Epithelial cell of esophagus (primary cell): ENCODE results near the gene SLITRK3.
"Not testable (repeated sequence)": the region's sequence is repeated elsewhere in the genome, so short reads cannot be mapped to it uniquely, and the experiment has no call there.

Source experiments
- DNase-seq: peaks from one replicate; pipeline ENCODE4 v3.0.0; 2010; ENCODE audit warnings: low read depth
- H3K4me3 ChIP-seq: 2 replicates; pipeline ENCODE4 v1.5.1; 2011; ENCODE audit warnings: mild to moderate bottlenecking, low read length, control low read depth
- TF ChIP-seq, protein P1 (sequence below): IDR thresholded peaks from 2 replicates; pipeline ENCODE4 v1.5.1; 2011; ENCODE audit warnings: low read depth, mild to moderate bottlenecking, low read length, control low read depth, inconsistent platforms; ENCODE audit not compliant: insufficient read depth; ENCODE audit errors: missing control alignments

Gene SLITRK3

GRCh38 chr3:165159760-165160421 is 36.3 kb downstream of the SLITRK3 start:
- no peak overlapping the region for H3K4me3 ChIP-seq
- DNase-seq, result no peak
- TF ChIP-seq, protein P1, sequence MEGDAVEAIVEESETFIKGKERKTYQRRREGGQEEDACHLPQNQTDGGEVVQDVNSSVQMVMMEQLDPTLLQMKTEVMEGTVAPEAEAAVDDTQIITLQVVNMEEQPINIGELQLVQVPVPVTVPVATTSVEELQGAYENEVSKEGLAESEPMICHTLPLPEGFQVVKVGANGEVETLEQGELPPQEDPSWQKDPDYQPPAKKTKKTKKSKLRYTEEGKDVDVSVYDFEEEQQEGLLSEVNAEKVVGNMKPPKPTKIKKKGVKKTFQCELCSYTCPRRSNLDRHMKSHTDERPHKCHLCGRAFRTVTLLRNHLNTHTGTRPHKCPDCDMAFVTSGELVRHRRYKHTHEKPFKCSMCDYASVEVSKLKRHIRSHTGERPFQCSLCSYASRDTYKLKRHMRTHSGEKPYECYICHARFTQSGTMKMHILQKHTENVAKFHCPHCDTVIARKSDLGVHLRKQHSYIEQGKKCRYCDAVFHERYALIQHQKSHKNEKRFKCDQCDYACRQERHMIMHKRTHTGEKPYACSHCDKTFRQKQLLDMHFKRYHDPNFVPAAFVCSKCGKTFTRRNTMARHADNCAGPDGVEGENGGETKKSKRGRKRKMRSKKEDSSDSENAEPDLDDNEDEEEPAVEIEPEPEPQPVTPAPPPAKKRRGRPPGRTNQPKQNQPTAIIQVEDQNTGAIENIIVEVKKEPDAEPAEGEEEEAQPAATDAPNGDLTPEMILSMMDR, result no peak

- H3K4me3 ChIP-seq, result no peak overlapping the region
- DNase-seq, result no peak
- TF ChIP-seq, protein P1, result no peak
Measured at GRCh38 chr3:165158011-165158410, 38.2 kb downstream of the SLITRK3 start.

GRCh38 chr3:165156757-165157420 is 39.3 kb downstream of the SLITRK3 start:
- no peak overlapping the region for H3K4me3 ChIP-seq
- TF ChIP-seq, protein P1, result no peak
- DNase-seq, result no peak

GRCh38 chr3:165148876-165149441 is 47.2 kb downstream of the SLITRK3 start:
- no peak overlapping the region for H3K4me3 ChIP-seq
- TF ChIP-seq, protein P1, result no peak
- no peak for DNase-seq

DNA sequence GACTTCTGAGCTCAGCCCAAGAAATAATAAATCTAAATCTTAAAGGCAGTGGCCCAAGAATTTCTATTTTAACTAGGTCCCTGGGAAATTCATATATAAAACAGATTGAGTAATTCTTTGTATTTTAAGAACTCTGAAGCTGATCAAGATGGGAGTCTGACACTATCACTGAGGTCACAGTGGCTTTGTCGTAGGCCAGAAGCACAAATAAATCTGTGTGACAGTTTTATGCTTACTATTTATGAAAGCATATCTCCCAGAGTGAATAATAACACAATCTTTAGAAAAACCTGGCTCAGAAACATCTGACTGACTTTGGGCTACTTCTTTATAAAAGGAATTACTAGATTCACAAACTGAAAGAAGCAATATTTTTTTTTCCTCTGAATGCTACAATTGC is 51.9 kb downstream of the SLITRK3 start:
- no peak for DNase-seq
- H3K4me3 ChIP-seq, result no peak overlapping the region
- TF ChIP-seq, protein P1, result no peak

DNA sequence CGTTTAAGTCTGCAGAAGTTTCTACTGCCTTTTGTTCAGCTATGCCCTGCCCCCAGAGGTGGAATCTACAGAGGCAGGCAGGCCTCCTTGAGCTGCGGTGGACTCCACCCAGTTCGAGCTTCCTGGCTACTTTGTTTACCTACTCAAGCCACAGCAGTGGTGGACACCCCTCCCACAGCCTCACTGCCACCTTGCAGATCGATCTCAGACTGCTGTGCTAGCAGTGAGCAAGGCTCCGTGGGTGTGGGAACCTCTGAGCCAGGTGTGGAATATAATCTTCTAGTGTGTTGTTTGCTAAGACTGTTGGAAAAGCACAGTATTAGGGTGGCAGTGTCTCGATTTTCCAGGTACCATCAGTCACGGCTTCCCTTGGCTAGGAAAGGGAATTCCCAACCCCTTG is 56.3 kb downstream of the SLITRK3 start:
- not testable (repeated sequence) for H3K4me3 ChIP-seq, DNase-seq
